Activated naive CD8-positive, alpha-beta T cell treated with anti-CD3 and anti-CD28 coated beads for 36 hours (primary cell): ENCODE results near the gene PLD1. TPM values are rescaled to one million over a fixed set of nuclear protein-coding genes. Genes with fewer than 3 reads are reported as not detected.

Source experiments
- DNase-seq: peaks from one replicate; pipeline ENCODE4 v3.0.0; 2021
- H3K27ac Mint-ChIP-seq: one replicate; pipeline ENCODE4 v1.8.0; 2022; ENCODE audit warnings: mild to moderate bottlenecking, moderate library complexity, mixed read lengths
- H3K27me3 Mint-ChIP-seq: one replicate; pipeline ENCODE4 v1.8.0; 2022; ENCODE audit warnings: mild to moderate bottlenecking, mixed read lengths
- H3K36me3 Mint-ChIP-seq: one replicate; pipeline ENCODE4 v1.8.0; 2021; ENCODE audit warnings: mild to moderate bottlenecking, mixed read lengths
- H3K4me1 Mint-ChIP-seq: one replicate; pipeline ENCODE4 v1.8.0; 2021; ENCODE audit warnings: mixed read lengths
- H3K4me3 Mint-ChIP-seq: one replicate; pipeline ENCODE4 v1.8.0; 2022; ENCODE audit warnings: mild to moderate bottlenecking, moderate library complexity, mixed read lengths
- H3K9me3 Mint-ChIP-seq: one replicate; pipeline ENCODE4 v1.8.0; 2022; ENCODE audit warnings: mixed read lengths
- total RNA-seq, 2 experiments: library from RNA; stranded (reverse); gene quantifications; one replicate each; pipeline ENCODE4 v1.2.3, GENCODE V29; 2021

Gene PLD1
- total RNA-seq, 2 experiments from 2014 or later = 0.18 to 0.52 TPM

DNA sequence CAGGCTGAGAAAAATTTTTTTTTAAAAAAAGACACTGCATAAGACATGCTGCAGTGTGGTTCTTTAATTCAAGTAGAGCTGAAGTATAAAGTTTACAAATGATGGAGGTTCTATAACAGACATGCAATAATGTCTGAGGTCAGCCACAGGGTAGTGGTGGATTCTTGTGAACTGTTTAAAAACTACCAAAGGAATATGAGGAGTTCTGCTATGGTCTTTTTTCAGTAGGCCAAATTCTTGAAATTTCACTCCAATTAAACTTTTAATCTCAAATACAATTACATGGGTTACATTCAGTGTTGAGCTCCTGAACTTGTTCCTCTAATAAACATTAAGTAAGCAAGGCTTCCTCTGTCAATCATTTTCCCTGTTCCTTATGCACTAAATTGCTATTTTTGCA, 122.7 kb downstream of the PLD1 start:
- no peak overlapping the region for H3K27ac Mint-ChIP-seq
- H3K9me3 Mint-ChIP-seq = no peaks in the 10 kb centered on the region
- H3K36me3 Mint-ChIP-seq = no peaks in the 10 kb centered on the region
- H3K27me3 Mint-ChIP-seq = peaks cover 16% of the 10 kb centered on the region
- H3K4me3 Mint-ChIP-seq = no peak overlapping the region
- H3K4me1 Mint-ChIP-seq = peaks cover 6% of the 10 kb centered on the region
- no peak for DNase-seq

DNA sequence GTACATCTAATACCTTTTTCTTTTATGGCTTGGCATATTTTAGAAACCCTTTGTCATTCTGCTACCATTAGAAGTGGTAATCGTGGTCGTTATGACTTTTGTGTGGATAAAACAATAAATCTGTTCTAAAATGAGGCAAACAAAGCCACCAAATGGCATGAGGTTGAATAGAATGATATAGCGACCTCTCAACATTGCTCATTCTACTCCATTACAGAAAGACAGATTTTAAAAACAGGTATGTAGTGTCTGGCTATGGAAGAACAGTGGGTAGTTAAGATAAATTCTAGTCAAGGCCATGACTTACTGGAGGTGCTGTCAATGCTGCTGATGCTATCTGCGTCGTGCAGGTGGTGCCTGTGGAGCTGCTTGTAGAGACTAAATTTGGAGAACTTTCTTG, 123.2 kb downstream of the PLD1 start:
- H3K27ac Mint-ChIP-seq = no peak overlapping the region
- peaks cover 13% of the 10 kb centered on the region for H3K27me3 Mint-ChIP-seq
- no peak for DNase-seq
- no peaks in the 10 kb centered on the region for H3K36me3 Mint-ChIP-seq
- no peak overlapping the region for H3K4me3 Mint-ChIP-seq
- no peaks in the 10 kb centered on the region for H3K9me3 Mint-ChIP-seq
- H3K4me1 Mint-ChIP-seq = peaks cover 6% of the 10 kb centered on the region

DNA sequence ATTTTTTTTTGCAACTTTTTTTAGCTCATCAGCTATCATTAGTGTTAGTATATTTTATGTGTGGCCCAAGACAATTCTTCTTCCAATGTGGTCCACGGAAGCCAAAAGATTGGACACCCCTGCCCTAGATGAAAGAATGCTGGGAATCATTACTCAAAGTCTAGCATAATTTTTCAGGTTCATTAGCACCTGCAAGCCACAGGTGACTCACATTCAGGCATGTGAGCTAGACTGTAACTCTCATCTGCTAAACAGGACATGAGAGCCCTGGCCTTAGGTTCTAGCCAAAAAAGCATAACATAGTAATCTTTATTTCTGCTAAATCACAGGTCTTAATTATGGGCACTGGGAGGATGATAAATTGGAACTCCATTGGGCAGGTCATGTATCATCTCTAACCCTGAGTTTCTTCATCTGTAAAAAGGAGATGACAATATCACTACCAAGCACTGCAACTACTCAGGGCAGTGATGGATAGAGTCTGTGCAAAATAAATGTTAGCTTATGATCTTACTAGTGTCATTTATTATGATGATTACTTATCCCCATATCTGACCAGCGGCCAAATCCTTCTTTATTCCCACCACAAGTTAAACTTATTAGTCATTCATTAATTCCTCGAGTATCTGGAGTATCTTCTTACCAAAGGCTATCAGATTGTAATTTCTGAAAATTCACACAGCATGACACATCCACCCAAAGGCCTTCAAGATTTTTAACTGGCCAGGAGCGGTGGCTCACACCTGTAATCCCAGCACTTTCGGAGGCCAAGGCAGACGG, 125.0 kb downstream of the PLD1 start:
- DNase-seq = no peak
- H3K27ac Mint-ChIP-seq = no peak overlapping the region
- H3K4me1 Mint-ChIP-seq = peaks cover 2% of the 10 kb centered on the region
- no peaks in the 10 kb centered on the region for H3K36me3 Mint-ChIP-seq
- H3K9me3 Mint-ChIP-seq = no peaks in the 10 kb centered on the region
- H3K27me3 Mint-ChIP-seq = peaks cover 13% of the 10 kb centered on the region
- no peak overlapping the region for H3K4me3 Mint-ChIP-seq

DNA sequence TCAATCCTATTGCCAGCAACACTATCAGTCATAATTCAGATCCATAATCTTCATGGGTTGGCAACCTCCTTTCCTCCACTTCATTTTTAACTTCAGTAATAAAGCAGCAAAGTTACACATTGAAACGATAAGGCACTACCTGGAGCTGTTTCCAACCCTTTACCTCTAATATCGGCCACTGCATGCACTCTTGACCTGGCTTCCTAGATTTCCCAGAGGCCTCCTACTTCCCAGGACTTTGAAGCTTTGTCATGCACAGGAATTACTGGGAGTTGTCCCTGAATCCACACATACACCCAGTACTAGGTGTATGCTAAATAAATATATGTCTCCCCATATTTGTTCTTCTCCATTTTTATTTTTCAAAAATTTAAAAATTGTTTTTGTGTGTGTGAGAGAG, 126.1 kb downstream of the PLD1 start:
- no peak for DNase-seq
- no peaks in the 10 kb centered on the region for H3K4me1 Mint-ChIP-seq
- H3K27me3 Mint-ChIP-seq = peaks cover 13% of the 10 kb centered on the region
- H3K9me3 Mint-ChIP-seq = no peaks in the 10 kb centered on the region
- no peak overlapping the region for H3K4me3 Mint-ChIP-seq
- no peaks in the 10 kb centered on the region for H3K36me3 Mint-ChIP-seq
- no peak overlapping the region for H3K27ac Mint-ChIP-seq

DNA sequence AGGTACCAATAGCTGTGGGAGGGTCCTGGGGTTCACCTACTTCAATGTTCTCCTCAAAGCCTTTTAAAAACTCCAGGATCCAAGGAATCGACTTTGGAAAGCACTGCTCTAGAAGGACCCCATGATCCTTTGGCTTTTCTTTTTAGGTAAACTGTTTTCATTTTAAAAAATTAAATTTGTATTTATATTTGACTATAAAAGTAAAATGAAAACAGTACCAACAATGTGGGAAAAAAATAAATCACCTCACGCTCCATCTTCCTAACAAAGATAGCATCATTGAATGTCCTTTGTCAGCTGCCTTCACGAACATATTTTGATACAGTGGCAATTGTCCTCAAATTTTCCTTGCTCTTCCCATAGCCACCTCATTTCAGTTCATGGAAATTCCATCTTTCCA, 127.5 kb downstream of the PLD1 start:
- no peaks in the 10 kb centered on the region for H3K9me3 Mint-ChIP-seq
- H3K27me3 Mint-ChIP-seq = peaks cover 13% of the 10 kb centered on the region
- no peaks in the 10 kb centered on the region for H3K4me1 Mint-ChIP-seq
- no peak overlapping the region for H3K4me3 Mint-ChIP-seq
- no peaks in the 10 kb centered on the region for H3K36me3 Mint-ChIP-seq
- no peak for DNase-seq
- H3K27ac Mint-ChIP-seq = no peak overlapping the region

DNA sequence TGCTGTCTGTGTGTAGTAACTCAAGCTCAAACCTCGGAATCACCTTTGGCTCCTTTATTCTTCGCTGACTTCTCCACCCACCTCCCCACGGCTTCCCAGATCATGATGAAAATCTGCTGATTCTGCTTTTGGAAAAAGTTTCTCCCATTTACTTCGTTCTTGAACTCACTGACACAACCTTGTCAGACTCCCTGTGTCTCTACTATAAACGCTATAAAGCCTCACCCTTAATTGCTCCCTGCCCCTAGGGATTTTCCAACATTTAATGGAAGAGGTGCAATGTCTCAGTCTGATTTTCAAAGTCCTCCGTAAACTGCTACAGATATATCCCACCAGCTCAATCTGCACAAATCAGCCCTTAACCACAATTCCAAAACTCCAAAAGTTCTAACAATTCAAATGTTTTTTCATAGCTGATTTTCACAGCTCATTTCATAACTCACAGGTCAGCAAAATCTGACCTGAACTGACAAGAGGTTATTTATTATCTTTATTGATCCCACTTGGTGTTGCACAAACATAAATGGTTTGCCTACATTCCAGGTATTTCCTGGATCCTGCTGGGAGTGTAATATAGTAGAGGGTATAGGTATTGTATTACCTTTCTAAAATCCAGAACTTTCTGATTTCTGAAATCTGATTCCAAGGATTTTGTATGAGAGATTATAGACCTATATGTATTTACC, 129.4 kb downstream of the PLD1 start:
- no peak overlapping the region for H3K27ac Mint-ChIP-seq
- H3K36me3 Mint-ChIP-seq = no peaks in the 10 kb centered on the region
- no peaks in the 10 kb centered on the region for H3K4me1 Mint-ChIP-seq
- no peaks in the 10 kb centered on the region for H3K9me3 Mint-ChIP-seq
- DNase-seq = no peak
- H3K27me3 Mint-ChIP-seq = peaks cover 10% of the 10 kb centered on the region
- H3K4me3 Mint-ChIP-seq = no peak overlapping the region

- H3K4me1 Mint-ChIP-seq = no peaks in the 10 kb centered on the region
- H3K9me3 Mint-ChIP-seq = no peaks in the 10 kb centered on the region
- H3K36me3 Mint-ChIP-seq = no peaks in the 10 kb centered on the region
- peaks cover 10% of the 10 kb centered on the region for H3K27me3 Mint-ChIP-seq
- no peak overlapping the region for H3K27ac Mint-ChIP-seq
- no peak for DNase-seq
- no peak overlapping the region for H3K4me3 Mint-ChIP-seq
Observed at GRCh38 chr3:171678971-171679492, 131.3 kb downstream of the PLD1 start.

- DNase-seq = no peak
- no peaks in the 10 kb centered on the region for H3K36me3 Mint-ChIP-seq
- H3K27me3 Mint-ChIP-seq = no peaks in the 10 kb centered on the region
- H3K4me3 Mint-ChIP-seq = no peak overlapping the region
- no peaks in the 10 kb centered on the region for H3K4me1 Mint-ChIP-seq
- H3K27ac Mint-ChIP-seq = no peak overlapping the region
- H3K9me3 Mint-ChIP-seq = no peaks in the 10 kb centered on the region
Observed at GRCh38 chr3:171677706-171678105, 132.6 kb downstream of the PLD1 start.

DNA sequence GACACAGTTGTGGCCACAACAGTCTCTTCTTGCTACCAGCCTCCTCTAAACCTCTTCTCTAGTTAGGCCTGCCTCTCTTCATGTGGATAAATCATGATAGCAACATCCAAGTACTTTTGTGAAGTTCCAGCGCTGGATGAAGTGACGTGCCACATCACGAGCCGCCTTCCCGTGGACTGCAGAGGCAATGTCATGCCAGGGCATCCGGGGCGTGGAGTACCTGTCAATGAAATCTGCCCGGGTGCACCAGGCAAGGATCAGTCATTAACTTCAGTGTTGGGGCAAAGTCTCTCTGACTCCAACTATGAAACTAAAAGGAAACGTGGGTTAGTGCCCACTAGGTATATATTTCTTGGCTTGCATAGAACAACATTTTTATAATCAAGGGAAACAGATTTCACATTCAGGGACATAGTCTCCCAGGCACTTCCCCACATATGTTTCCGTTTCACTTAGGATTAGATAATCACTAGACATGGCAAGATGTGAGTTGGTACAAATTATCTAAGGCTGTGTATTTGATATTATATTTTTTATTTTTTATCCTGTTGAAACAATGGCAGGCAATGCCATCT, 133.6 kb downstream of the PLD1 start:
- Mint-ChIP-seq H3K27me3 (no peaks in the 10 kb centered on the region), H3K27ac (no peak overlapping the region), H3K36me3 (no peaks in the 10 kb centered on the region), H3K4me1 (no peaks in the 10 kb centered on the region), H3K4me3 (no peak overlapping the region), H3K9me3 (no peaks in the 10 kb centered on the region)
- no peak for DNase-seq

DNA sequence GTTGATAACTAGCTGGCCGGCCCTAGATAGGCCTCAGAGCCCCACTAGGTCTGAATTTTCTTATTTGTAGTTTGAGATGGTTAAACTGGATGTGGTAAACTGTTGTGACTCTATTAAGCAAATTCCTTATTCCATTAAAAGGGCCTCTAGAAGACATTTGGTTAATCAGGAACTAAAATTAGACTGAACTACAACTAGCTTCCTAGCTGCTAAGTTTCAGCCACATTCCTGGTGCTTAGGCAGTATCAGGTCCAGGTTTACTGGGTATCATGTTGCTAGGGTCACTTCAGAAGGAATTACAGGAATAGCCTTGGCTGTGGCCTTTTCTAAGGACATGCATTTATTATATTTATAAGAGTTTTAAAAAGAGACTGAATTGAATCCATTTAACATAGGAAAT, 136.3 kb downstream of the PLD1 start:
- H3K27me3 Mint-ChIP-seq = no peaks in the 10 kb centered on the region
- H3K36me3 Mint-ChIP-seq = no peaks in the 10 kb centered on the region
- H3K4me1 Mint-ChIP-seq = no peaks in the 10 kb centered on the region
- no peak overlapping the region for H3K4me3 Mint-ChIP-seq
- DNase-seq = no peak
- H3K9me3 Mint-ChIP-seq = no peaks in the 10 kb centered on the region
- no peak overlapping the region for H3K27ac Mint-ChIP-seq

- H3K4me1 Mint-ChIP-seq = no peaks in the 10 kb centered on the region
- no peaks in the 10 kb centered on the region for H3K36me3 Mint-ChIP-seq
- H3K4me3 Mint-ChIP-seq = no peak overlapping the region
- H3K27me3 Mint-ChIP-seq = no peaks in the 10 kb centered on the region
- no peaks in the 10 kb centered on the region for H3K9me3 Mint-ChIP-seq
- no peak overlapping the region for H3K27ac Mint-ChIP-seq
- DNase-seq = no peak
Observed at GRCh38 chr3:171672538-171672937, 137.7 kb downstream of the PLD1 start.

DNA sequence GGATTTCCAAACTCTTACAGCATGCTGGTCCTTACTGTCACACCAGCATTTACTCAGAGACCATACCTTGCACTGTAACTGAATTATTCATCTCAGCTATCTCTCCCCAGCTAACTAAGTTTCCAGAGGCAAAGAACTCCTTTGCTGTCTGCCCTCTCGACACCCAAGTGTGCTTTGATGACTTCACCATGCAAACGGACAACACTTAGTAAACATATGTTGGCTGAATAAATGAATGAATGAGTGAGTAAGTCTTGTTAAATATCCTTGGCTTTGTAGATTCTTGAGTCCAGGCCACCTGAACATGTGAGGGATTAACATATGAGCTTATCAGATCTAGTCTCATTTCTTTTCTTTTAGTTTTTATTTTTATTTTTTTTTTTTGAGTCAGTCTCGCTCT, 138.2 kb downstream of the PLD1 start:
- no peaks in the 10 kb centered on the region for H3K27me3 Mint-ChIP-seq
- H3K4me1 Mint-ChIP-seq = no peaks in the 10 kb centered on the region
- H3K36me3 Mint-ChIP-seq = no peaks in the 10 kb centered on the region
- no peaks in the 10 kb centered on the region for H3K9me3 Mint-ChIP-seq
- H3K4me3 Mint-ChIP-seq = no peak overlapping the region
- no peak for DNase-seq
- H3K27ac Mint-ChIP-seq = no peak overlapping the region

- Mint-ChIP-seq H3K4me3 (no peak overlapping the region), H3K4me1 (no peaks in the 10 kb centered on the region), H3K27ac (no peak overlapping the region), H3K27me3 (no peaks in the 10 kb centered on the region), H3K36me3 (no peaks in the 10 kb centered on the region), H3K9me3 (no peaks in the 10 kb centered on the region)
- DNase-seq = no peak
Observed at GRCh38 chr3:171671709-171672108, 138.6 kb downstream of the PLD1 start.

- no peaks in the 10 kb centered on the region for H3K9me3 Mint-ChIP-seq
- DNase-seq = no peak
- no peak overlapping the region for H3K27ac Mint-ChIP-seq
- H3K4me1 Mint-ChIP-seq = no peaks in the 10 kb centered on the region
- no peaks in the 10 kb centered on the region for H3K36me3 Mint-ChIP-seq
- H3K27me3 Mint-ChIP-seq = peaks cover 6% of the 10 kb centered on the region
- H3K4me3 Mint-ChIP-seq = no peak overlapping the region
Observed at GRCh38 chr3:171666516-171666915, 143.8 kb downstream of the PLD1 start.

- Mint-ChIP-seq H3K27me3 (peaks cover 9% of the 10 kb centered on the region), H3K4me3 (no peak overlapping the region), H3K4me1 (no peaks in the 10 kb centered on the region), H3K9me3 (no peaks in the 10 kb centered on the region), H3K36me3 (no peaks in the 10 kb centered on the region), H3K27ac (no peak overlapping the region)
- DNase-seq = no peak
Observed at GRCh38 chr3:171663805-171664204, 146.5 kb downstream of the PLD1 start.
